GM19099 (cell line): ENCODE data around the gene WDR76.

Source experiments
- POLR2A ChIP-seq: IDR thresholded peaks from 3 replicates; pipeline ENCODE4 v1.6.1; 2011; ENCODE audit warnings: low read depth; ENCODE audit not compliant: insufficient read length; ENCODE audit errors: extremely low read depth

WDR76 gene

DNA sequence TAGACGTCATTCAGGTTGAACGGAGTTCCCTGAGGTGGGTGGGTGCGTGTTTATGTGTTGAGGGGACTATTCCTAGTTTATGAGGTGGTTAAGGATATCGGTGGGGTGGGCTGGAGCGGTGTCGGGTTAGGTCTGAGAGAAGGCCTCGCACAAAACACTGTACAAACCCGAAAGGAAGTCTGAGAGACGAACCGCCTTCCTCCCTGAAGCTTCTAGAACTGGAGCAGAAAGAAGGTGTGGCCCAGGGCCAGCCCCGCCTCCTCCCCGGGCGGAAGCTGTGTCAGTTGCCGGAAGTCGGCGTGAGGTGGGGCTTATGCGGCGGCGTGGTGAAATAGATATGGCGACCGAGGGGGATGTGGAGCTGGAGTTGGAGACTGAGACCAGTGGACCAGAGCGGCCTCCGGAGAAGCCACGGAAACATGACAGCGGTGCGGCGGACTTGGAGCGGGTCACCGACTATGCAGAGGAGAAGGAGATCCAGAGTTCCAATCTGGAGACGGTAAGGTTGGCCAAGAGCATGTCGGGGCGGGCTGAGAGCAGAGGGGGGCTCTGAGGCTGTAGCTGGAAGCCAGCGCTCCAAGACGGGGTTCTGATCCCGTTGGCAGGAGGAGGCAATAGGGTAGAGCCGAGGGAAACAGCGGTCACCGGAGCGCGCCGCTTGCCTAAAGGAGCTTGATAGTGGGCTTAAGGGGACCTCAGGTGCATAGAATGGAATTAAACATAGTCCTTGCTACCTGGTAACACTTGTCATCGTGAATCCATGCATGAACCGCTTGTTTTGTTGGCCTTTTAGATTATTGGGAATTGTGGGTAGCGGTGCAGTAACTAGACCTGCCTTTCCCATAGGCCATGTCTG lies 26.3 kb upstream of the WDR76 start, which contains the start of gene HYPK:
TSS of gene HYPK (plus strand) at position 314 of the 856 bp plus-strand sequence. CDS start at position 338, 24 bp downstream.
- peak; percentile 85 for TF ChIP-seq POLR2A

GRCh38 chr15:43808435-43808950 lies 18.3 kb upstream of the WDR76 start:
- no peak for TF ChIP-seq POLR2A

DNA sequence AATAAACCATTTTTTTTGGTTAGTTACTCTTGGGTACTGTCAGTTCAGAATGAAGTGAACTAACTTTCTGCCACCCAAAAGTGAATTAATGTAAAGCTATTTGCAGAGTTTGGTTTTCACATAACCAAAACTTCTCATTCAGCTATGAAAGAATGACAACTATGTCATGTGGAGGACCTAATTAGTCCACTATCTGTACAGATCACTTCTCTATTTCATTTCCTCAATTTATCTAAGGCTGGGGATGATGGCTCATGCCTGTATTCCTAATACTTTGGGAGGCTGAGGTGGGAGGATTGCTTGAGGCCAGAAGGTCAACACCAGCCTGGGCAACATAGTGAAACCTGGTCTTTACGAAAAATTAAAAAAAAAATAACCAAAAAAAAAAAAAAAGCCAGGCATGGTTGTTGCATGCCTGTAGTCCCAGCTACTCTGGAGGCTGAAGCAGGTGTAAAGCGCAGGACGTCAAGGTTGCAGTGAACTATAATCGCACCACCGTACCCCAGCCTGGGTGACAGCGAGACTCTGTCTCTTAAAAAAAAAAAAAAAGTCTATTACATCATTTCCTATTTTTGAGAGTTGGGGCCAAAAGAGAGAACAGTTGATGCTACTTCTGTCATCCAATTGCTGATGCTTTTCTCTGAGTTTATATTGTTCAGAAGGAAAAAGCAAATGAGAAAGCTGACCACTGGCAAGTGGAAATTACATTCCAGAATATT lies 17.7 kb upstream of the WDR76 start:
- TF ChIP-seq POLR2A = no peak

GRCh38 chr15:43821505-43821904 lies 5.3 kb upstream of the WDR76 start:
- no peak for TF ChIP-seq POLR2A

GRCh38 chr15:43824302-43825246 lies 2.2 kb upstream of the WDR76 start, which contains the start of gene MFAP1:
TSS of gene MFAP1 (minus strand) at chr15:43824690. CDS start at chr15:43824569, 121 bp downstream.
- peak; percentile 96 for TF ChIP-seq POLR2A

GRCh38 chr15:43826029-43826507 lies 734 bp upstream of the WDR76 start:
- no peak for TF ChIP-seq POLR2A

DNA sequence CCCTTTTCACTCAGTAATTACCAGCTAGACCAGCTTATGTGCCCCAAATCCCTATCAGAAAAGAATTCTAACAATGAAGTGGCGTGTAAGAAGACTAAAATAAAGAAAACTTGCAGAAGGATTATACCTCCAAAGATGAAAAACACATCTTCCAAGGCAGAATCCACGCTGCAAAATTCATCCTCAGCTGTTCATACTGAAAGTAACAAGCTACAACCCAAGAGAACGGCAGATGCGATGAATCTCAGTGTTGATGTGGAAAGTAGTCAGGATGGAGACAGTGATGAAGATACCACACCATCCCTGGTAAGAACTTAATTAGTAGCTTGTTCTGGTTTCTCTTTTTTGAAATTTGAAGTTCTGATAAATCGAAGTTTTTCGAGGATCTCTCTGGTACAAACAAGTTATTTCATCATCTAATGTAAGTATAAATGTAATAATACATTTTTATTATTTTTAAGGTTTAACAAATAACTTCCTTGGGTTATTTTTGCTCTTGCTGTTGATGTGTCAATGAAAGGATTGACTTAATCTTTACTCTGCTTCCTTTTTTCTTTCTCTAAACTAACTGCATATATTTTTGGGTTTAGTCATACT lies 1.4 kb downstream of the WDR76 start:
- no peak for TF ChIP-seq POLR2A

DNA sequence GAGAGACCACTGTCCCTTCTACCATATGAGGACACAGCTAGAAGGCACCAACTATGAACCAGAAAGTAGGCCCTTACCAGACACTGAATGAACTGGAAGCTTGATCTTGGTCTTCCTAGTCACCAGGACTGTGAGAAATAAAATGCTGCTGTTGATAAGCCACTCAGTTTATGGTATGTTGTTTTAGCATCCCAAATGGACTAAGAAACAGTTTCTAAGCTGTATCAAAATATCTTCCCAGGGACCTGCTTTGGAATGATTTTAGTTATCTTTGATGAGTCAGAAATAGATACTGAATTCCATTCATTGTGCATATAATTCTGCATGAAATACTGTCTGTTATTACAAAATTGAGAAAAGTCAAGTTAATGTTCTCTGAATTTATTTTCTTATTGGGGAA lies 18.6 kb downstream of the WDR76 start:
- no peak for TF ChIP-seq POLR2A

DNA sequence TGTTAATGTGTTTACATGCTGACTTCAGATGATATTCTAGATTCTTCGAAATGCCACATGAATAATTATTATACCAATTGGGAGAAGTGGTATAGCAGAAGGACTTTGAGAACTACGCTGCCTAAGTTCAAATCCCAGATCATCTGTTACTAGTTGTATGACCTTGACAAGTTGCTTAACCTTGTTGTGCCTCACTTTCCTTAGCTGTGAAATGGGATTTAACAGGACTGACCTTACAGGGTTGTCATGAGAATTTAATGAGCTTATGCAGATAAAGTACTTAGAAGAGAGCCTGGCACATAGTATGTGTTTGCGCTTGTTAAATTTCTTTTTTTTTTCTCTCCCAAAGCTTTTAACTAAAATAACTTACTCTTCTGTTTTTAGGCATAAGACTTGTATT lies 24.4 kb downstream of the WDR76 start:
- TF ChIP-seq POLR2A = no peak

GRCh38 chr15:43852607-43853006 lies 25.8 kb downstream of the WDR76 start:
- no peak for TF ChIP-seq POLR2A

- no peak for TF ChIP-seq POLR2A
Measured at GRCh38 chr15:43854801-43855200, 28.0 kb downstream of the WDR76 start.

GRCh38 chr15:43859546-43859945 lies 32.7 kb downstream of the WDR76 start:
- no peak for TF ChIP-seq POLR2A

GRCh38 chr15:43867096-43867495 lies 40.3 kb downstream of the WDR76 start:
- TF ChIP-seq POLR2A = no peak

DNA sequence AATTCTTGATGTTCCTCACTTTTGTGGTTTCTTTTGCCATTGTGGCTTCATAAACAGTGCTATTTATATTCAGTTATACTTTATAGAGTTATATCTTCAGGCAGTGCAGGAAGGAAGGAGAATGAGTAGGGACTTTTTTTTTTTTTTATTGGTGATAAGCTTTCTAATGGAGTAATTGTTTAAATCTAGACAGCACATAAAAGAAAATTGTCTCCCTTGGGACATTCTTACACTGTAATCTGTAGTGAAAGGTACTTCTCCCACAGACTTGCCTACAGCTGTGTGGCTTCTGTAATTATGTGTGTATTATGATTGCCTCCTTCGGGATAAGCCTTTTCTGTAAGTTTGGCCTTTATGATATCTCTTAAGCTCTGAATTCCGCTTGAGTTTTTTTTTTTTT lies 41.6 kb downstream of the WDR76 start:
- TF ChIP-seq POLR2A = no peak
